Endothelial cell of umbilical vein (primary cell): ENCODE data around the gene KLK1. TPM values are rescaled to one million over a fixed set of nuclear protein-coding genes. Genes with fewer than 3 reads are reported as not detected.
A peak's percentile ranks its signal among the peaks of the same experiment; 100 is the strongest.

Experiments
- BruUV-seq: library from RNA; stranded (reverse); fragments of 400-500 nt; replicated peaks from 2 replicates; lab custom pipeline; 2021; lab: Mats Ljungman, UMichigan
- CTCF ChIA-PET: fragments of 300-600, 350-600 bp; sonication (Branson Sonifier 250); formaldehyde crosslinking; loops from one replicate; lab custom pipeline; 2021; ENCODE audit warnings: antibody characterized with exemption, inconsistent platforms; lab: Charles Lee
- POLR2A ChIA-PET: fragments of 300-600, 350-600 bp; sonication (Branson Sonifier 250); formaldehyde crosslinking; loops from one replicate; lab custom pipeline; 2021; ENCODE audit warnings: antibody characterized with exemption, inconsistent platforms; lab: Charles Lee
- DNase-seq: peaks from one replicate; pipeline ENCODE4 v3.0.0-alpha.2; 2011; ENCODE audit warnings: low read depth, low spot score
- FAIRE-seq: peaks from 2 replicates; lab custom pipeline; 2011; peaks lifted over from hg19 to GRCh38; lab: Jason Lieb, UNC
- H2AFZ ChIP-seq: 2 replicates; pipeline ENCODE4 v1.6.0; 2012; ENCODE audit warnings: low read depth, low read length, control low read depth, inconsistent platforms
- H3K27ac ChIP-seq: 2 replicates; pipeline ENCODE4 v1.5.1; 2011; ENCODE audit warnings: low read depth, mild to moderate bottlenecking, control low read depth, low read length, moderate library complexity; ENCODE audit not compliant: insufficient read depth
- H3K27me3 ChIP-seq, 2 experiments: 2 replicates each; pipeline versions ENCODE4 v1.6.0 to v1.6.1; 2011; ENCODE audit warnings: low read length in 2 of 2, mixed read lengths in 1 of 2; ENCODE audit not compliant: control insufficient read depth in 2 of 2, insufficient read depth in 2 of 2
- H3K36me3 ChIP-seq, 2 experiments: 2 replicates in 1 of 2; 3 replicates in 1 of 2; pipeline ENCODE4 v1.5.1; 2011; ENCODE audit warnings: low read length in 2 of 2, mild to moderate bottlenecking in 1 of 2, moderate library complexity in 1 of 2; ENCODE audit not compliant: control insufficient read depth in 2 of 2, insufficient read depth in 2 of 2; ENCODE audit errors: extremely low read depth in 1 of 2
- H3K4me1 ChIP-seq: 3 replicates; pipeline ENCODE4 v1.5.1; 2011; ENCODE audit warnings: mild to moderate bottlenecking, low read length; ENCODE audit not compliant: control insufficient read depth, insufficient read depth; ENCODE audit errors: extremely low read depth
- H3K4me2 ChIP-seq: 2 replicates; pipeline ENCODE4 v1.6.1; 2011; ENCODE audit warnings: low read length, control low read depth, mixed read lengths; ENCODE audit not compliant: insufficient read depth
- H3K4me3 ChIP-seq, 3 experiments: fragments of 200-600 bp in 1 of 3; sonication (generic), shearing (Covaris generic) in 1 of 3; replicated peaks in 1 of 3; 2 replicates each; pipeline ENCODE4 v1.5.1; 2011 to 2016; ENCODE audit warnings: control low read depth in 3 of 3, low read length in 3 of 3, mild to moderate bottlenecking in 2 of 3, inconsistent platforms in 1 of 3, low read depth in 1 of 3, moderate library complexity in 1 of 3; ENCODE audit not compliant: insufficient read depth in 1 of 3
- H3K79me2 ChIP-seq: 2 replicates; pipeline ENCODE4 v1.6.0; 2012; ENCODE audit warnings: low read length, inconsistent platforms; ENCODE audit not compliant: control insufficient read depth, insufficient read depth
- H3K9ac ChIP-seq: replicated peaks from 2 replicates; pipeline ENCODE3; 2011; ENCODE audit warnings: low read length, control low read depth; ENCODE audit not compliant: insufficient read depth; ENCODE audit errors: extremely low read depth
- H3K9me1 ChIP-seq: replicated peaks from 3 replicates; pipeline ENCODE4 v1.6.0; 2011; ENCODE audit warnings: mild to moderate bottlenecking, low read length; ENCODE audit not compliant: control insufficient read depth, insufficient read depth; ENCODE audit errors: extremely low read depth
- H3K9me3 ChIP-seq: replicated peaks from 2 replicates; pipeline ENCODE4 v1.5.1; 2012; ENCODE audit warnings: low read length, inconsistent platforms; ENCODE audit not compliant: control insufficient read depth, insufficient read depth
- H4K20me1 ChIP-seq: replicated peaks from 2 replicates; pipeline ENCODE3; 2011; ENCODE audit warnings: mild to moderate bottlenecking, low read length; ENCODE audit not compliant: control insufficient read depth, insufficient read depth; ENCODE audit errors: extremely low read depth
- FOS ChIP-seq: IDR thresholded peaks from 2 replicates; pipeline ENCODE4 v1.6.1; 2011; ENCODE audit warnings: mild to moderate bottlenecking, low read length, moderate library complexity, borderline replicate concordance; ENCODE audit not compliant: insufficient read depth
- JUN ChIP-seq: IDR thresholded peaks from 2 replicates; pipeline ENCODE4 v1.6.1; 2011; ENCODE audit warnings: borderline replicate concordance, low read depth; ENCODE audit not compliant: insufficient read length, insufficient read depth
- POLR2A ChIP-seq: IDR thresholded peaks from 2 replicates; pipeline ENCODE4 v1.6.1; 2012; ENCODE audit warnings: low read depth, mild to moderate bottlenecking, control low read depth, low read length
- POLR2AphosphoS5 ChIP-seq: IDR thresholded peaks from 2 replicates; pipeline ENCODE4 v1.6.1; 2012; ENCODE audit warnings: low read depth, mild to moderate bottlenecking, control low read depth, low read length, moderate library complexity; ENCODE audit not compliant: insufficient read depth
- dilution Hi-C: fragments of 300-500 bp; cut with MboI; formaldehyde crosslinking; loops from one replicate; pipeline ENCODE4 v1.15.0; 2019; ENCODE audit warnings: low sequenced_read_pairs; ENCODE audit not compliant: extremely low pct_ligation_motif_present
- intact Hi-C: fragments of 100-400 bp; cut with micrococcal nuclease; formaldehyde crosslinking; loops from one replicate; pipeline ENCODE4 v1.10.0; 2022
- polyA plus RNA-seq, 4 experiments: library from polyadenylated mRNA; depleted of rRNA in 3 of 4; stranded (reverse) in 3 of 4; unstranded in 1 of 4; fragments of >200 nt; gene quantifications; 2 replicates each; pipeline versions ENCODE4 v1.2.1 to v1.2.3, GENCODE V29; 2011 to 2012; ENCODE audit warnings: missing spikeins in 1 of 4
- total RNA-seq: library from RNA; stranded (reverse); gene quantifications from 2 replicates; pipeline ENCODE4 v1.2.3, GENCODE V29; 2021
- TF ChIP-seq, protein P1 (sequence below), 2 donors: IDR thresholded peaks; 1 replicate in 1 of 2; 2 replicates in 1 of 2; pipeline ENCODE4 v1.5.1; 2011; ENCODE audit warnings: low read length in 2 of 2, mild to moderate bottlenecking in 2 of 2, moderate library complexity in 2 of 2, control low read depth in 1 of 2, inconsistent platforms in 1 of 2, low read depth in 1 of 2; ENCODE audit not compliant: insufficient read depth in 1 of 2; ENCODE audit errors: extremely low read depth in 1 of 2
- TF ChIP-seq, protein P2 (sequence below): IDR thresholded peaks from 2 replicates; pipeline ENCODE4 v1.6.1; 2011; ENCODE audit not compliant: insufficient read depth, insufficient read length

Gene KLK1
- total and polyA plus RNA-seq, 2 donors (not counting 3 experiments of a cell fraction or from before 2014, with no cell fraction given) = 0.08 TPM; not detected in 1

DNA sequence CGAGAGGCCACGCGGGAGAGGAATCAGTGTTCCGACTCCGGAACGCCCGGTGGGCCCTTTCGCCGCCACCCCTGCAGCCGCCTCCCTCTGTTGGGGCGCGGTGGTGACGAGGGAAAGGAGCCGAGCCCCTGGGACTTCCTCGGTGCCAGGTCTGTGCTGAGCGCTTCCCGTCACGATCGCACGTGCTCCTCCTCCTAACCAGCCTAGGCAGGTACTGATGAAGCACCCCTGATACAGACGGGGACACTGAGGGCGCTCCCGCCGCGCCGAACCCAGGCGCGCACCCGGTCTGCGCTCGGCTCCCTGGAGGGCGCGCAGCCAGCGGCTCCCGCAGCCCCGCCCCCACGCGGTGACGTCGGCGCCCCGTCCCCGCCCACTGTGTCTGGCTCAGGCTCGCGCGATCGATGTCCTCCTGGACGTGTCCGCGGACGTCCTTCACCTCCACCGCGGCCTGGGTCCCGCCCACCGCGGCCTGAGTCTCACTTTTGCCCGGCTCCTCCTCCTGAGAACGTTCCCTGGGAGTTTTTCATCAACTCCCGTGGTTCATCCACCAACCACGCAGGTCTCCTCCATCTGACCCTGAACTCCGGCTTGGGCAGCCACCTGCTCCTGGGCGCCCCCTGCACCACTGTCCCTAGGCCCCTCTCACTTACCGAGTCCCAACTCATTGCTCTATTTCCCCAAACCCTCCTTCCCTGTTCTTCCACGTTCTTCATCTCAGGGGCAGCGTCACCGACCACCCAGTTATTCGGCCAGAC is 12.4 kb upstream of the KLK1 start:
- Histone ChIP-seq H3K36me3 (no peaks in the 10 kb centered on the region), H3K9me1 (no peaks in the 10 kb centered on the region), H3K79me2 (no peaks in the 10 kb centered on the region), H3K4me1 (peaks cover 4% of the 10 kb centered on the region), H3K9ac (peak overlapping the region; percentile 14), H4K20me1 (no peaks in the 10 kb centered on the region), H3K4me3 (peak overlapping the region; percentile 5 to 61 (median 60)), H3K27ac (no peak overlapping the region), H3K9me3 (no peaks in the 10 kb centered on the region), H2AFZ (peak overlapping the region; percentile 97), H3K4me2 (peak overlapping the region; percentile 58), H3K27me3 (no peaks in the 10 kb centered on the region)
- dilution Hi-C loops = no loop called here
- ChIA-PET POLR2A (no interaction called here), CTCF (no interaction called here)
- BruUV-seq = no TSS peak
- FAIRE-seq = peak; percentile 89
- intact Hi-C loops = loop anchor here (1.0 kb wide), 1 partner anchor 31 kb away; no protein-coding TSS in a partner anchor
- DNase-seq = peak; percentile 72
- TF ChIP-seq FOS (no peak), POLR2AphosphoS5 (peak; percentile 26), POLR2A (peak; percentile 59), JUN (no peak)
- TF ChIP-seq, protein P1, sequence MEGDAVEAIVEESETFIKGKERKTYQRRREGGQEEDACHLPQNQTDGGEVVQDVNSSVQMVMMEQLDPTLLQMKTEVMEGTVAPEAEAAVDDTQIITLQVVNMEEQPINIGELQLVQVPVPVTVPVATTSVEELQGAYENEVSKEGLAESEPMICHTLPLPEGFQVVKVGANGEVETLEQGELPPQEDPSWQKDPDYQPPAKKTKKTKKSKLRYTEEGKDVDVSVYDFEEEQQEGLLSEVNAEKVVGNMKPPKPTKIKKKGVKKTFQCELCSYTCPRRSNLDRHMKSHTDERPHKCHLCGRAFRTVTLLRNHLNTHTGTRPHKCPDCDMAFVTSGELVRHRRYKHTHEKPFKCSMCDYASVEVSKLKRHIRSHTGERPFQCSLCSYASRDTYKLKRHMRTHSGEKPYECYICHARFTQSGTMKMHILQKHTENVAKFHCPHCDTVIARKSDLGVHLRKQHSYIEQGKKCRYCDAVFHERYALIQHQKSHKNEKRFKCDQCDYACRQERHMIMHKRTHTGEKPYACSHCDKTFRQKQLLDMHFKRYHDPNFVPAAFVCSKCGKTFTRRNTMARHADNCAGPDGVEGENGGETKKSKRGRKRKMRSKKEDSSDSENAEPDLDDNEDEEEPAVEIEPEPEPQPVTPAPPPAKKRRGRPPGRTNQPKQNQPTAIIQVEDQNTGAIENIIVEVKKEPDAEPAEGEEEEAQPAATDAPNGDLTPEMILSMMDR (IDR thresholded peaks at IDR 0.05; ENCODE audit: extremely low read depth in 1 of 2, insufficient read depth in 1 of 2, low read depth in 1 of 2, low read length in 2 of 2) = peak in 1 of 2 donors; percentile 2
- TF ChIP-seq, protein P2, sequence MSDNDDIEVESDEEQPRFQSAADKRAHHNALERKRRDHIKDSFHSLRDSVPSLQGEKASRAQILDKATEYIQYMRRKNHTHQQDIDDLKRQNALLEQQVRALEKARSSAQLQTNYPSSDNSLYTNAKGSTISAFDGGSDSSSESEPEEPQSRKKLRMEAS = peak; percentile 13
